ENCODE results near the gene ADAMTSL5. TPM values are rescaled to one million over a fixed set of nuclear protein-coding genes. Genes with fewer than 3 reads are reported as not detected.

ADAMTSL5 gene
- polyA plus RNA-seq, 3 donors, result 0.09 TPM; not detected in 2

DNA sequence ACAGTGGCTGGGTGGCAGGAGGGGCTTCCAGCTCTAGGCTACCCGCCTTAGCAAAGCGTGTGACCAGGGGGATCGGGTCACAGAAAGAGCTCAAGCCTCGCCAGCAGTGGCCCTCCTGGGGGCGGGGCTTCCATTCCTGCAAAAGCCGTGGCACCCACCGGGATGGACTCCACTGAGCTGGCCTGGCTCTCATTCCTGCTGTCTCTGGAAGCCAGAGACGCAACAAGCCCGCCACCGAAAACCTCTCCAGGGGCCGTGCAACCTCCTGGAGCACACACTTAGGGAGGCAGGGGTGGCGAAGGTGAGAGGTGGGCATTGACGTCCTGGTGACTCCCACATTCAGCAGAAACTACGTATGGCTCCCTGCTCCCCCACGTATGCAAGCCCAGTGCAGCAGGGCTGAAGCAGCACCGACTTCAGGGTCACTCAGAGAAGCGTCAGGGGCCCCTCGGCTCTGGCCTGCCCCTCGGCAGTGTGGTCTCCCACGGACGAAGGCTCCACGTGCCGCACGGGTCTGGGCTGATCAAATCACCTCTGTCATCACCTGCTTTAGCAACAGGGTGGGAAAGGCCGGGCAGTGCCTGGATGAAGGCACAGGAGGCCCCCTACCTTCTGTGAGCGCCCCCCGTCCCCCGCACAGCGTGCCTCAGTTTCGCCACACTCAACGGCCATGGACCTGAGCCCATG, 36.9 kb downstream of the ADAMTSL5 start:
- Mint-ChIP-seq H3K27me3 (ENCODE audit: low read depth in 3 of 3) (peaks cover 25 to 37% (median 33%) of the 10 kb centered on the region in 3 donors), H3K4me1 (peaks cover 39% of the 10 kb centered on the region), H3K36me3 (peaks cover 20 to 34% of the 10 kb centered on the region in 2 donors), H3K4me3 (no peak overlapping the region), H3K27ac (no peak overlapping the region), H3K9me3 (peaks cover 0 to 12% (median 2%) of the 10 kb centered on the region in 7 donors)
- Histone ChIP-seq H3K4me3 (replicated peaks in 1 of 3; ENCODE audit: low read depth in 2 of 3, low read length in 3 of 3) (no peak overlapping the region), H3K27me3 (ENCODE audit: control insufficient read depth in 2 of 2, insufficient read depth in 2 of 2, low read length in 2 of 2) (peaks cover 20 to 30% of the 10 kb centered on the region in 2 donors), H3K27ac (ENCODE audit: low read depth in 1 of 2, low read length in 2 of 2) (no peak overlapping the region), H3K9me3 (replicated peaks in 1 of 2; ENCODE audit: control insufficient read depth in 1 of 2, insufficient read depth in 1 of 2, low read length in 2 of 2) (peaks cover 8 to 10% of the 10 kb centered on the region in 2 donors), H3K36me3 (replicated peaks in 1 of 2; ENCODE audit: control insufficient read depth in 1 of 2, insufficient read depth in 2 of 2, low read length in 2 of 2) (peaks cover 18 to 27% of the 10 kb centered on the region in 2 donors), H3K9ac (ENCODE audit: insufficient read depth, low read length, poor library complexity, severe bottlenecking) (no peak overlapping the region), H2AFZ (ENCODE audit: insufficient read depth, low read depth, low read length, poor library complexity, severe bottlenecking) (no peak overlapping the region), H3K4me2 (replicated peaks; ENCODE audit: extremely low read depth, low read length, poor library complexity, severe bottlenecking) (no peak overlapping the region), H3K79me2 (ENCODE audit: insufficient read depth, low read length) (peaks cover 29% of the 10 kb centered on the region), H4K20me1 (ENCODE audit: insufficient read depth, low read length) (peaks cover 59% of the 10 kb centered on the region), H3K4me1 (ENCODE audit: control insufficient read depth in 1 of 2, insufficient read depth in 2 of 2, low read length in 2 of 2) (peaks cover 32 to 39% of the 10 kb centered on the region in 2 donors)
- DNase-seq, result no peak
- TF ChIP-seq, protein P1, sequence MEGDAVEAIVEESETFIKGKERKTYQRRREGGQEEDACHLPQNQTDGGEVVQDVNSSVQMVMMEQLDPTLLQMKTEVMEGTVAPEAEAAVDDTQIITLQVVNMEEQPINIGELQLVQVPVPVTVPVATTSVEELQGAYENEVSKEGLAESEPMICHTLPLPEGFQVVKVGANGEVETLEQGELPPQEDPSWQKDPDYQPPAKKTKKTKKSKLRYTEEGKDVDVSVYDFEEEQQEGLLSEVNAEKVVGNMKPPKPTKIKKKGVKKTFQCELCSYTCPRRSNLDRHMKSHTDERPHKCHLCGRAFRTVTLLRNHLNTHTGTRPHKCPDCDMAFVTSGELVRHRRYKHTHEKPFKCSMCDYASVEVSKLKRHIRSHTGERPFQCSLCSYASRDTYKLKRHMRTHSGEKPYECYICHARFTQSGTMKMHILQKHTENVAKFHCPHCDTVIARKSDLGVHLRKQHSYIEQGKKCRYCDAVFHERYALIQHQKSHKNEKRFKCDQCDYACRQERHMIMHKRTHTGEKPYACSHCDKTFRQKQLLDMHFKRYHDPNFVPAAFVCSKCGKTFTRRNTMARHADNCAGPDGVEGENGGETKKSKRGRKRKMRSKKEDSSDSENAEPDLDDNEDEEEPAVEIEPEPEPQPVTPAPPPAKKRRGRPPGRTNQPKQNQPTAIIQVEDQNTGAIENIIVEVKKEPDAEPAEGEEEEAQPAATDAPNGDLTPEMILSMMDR (IDR thresholded peaks at IDR 0.05), result no peak
- intact Hi-C loops (cut with micrococcal nuclease), result loop anchor here in 1 of 2 donors (5.0 kb wide), 1 partner anchor 34 kb away; no protein-coding TSS in a partner anchor
- 97% methylated on average over 30 of the region's 31 CpGs for whole genome bisulfite sequencing (ENCODE audit: insufficient coverage)

DNA sequence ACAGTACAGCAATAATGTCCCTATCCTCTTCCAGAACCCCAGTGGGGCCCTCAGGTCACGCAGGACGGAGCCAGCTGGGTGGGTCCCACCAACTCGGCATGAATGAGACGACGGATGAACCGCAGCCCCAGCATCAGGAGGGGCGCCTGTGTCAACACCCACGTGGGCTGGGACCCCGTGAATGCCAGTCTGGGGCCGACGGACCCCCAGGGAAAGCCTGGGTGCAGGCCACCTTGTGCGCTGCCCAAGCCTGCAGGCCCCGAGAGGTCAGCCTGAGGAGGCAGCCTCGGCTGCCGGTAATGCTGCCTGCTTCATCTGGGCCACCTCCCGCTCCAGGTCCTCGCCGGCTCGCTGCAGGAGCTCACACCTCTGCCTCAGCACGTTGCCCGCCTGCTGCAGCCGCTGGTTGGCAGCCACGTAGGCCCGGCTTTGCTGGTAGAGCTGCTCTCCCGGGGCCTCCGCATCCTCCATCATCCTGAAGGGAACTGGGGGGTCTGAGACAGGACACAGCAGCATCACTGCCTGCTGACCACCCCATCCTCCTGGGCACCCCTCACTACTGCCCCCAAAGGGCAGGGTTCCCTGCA, 38.0 kb downstream of the ADAMTSL5 start:
- Mint-ChIP-seq H3K4me1 (peaks cover 37% of the 10 kb centered on the region), H3K27ac (no peak overlapping the region), H3K27me3 (ENCODE audit: low read depth in 3 of 3) (peaks cover 32 to 47% (median 42%) of the 10 kb centered on the region in 3 donors), H3K9me3 (peaks cover 0 to 16% (median 2%) of the 10 kb centered on the region in 7 donors), H3K4me3 (no peak overlapping the region), H3K36me3 (peaks cover 20 to 34% of the 10 kb centered on the region in 2 donors)
- peaks cover 38 to 42% of the 10 kb centered on the region in 2 donors for H3K4me1 ChIP-seq (ENCODE audit: control insufficient read depth in 1 of 2, insufficient read depth in 2 of 2, low read length in 2 of 2)
- H3K27me3 ChIP-seq (ENCODE audit: control insufficient read depth in 2 of 2, insufficient read depth in 2 of 2, low read length in 2 of 2), result peaks cover 30 to 40% of the 10 kb centered on the region in 2 donors
- H3K79me2 ChIP-seq (ENCODE audit: insufficient read depth, low read length), result peaks cover 29% of the 10 kb centered on the region
- peaks cover 69% of the 10 kb centered on the region for H4K20me1 ChIP-seq (ENCODE audit: insufficient read depth, low read length)
- H3K9me3 ChIP-seq (replicated peaks in 1 of 2; ENCODE audit: control insufficient read depth in 1 of 2, insufficient read depth in 1 of 2, low read length in 2 of 2), result peaks cover 8 to 10% of the 10 kb centered on the region in 2 donors
- DNase-seq, result no peak
- TF ChIP-seq, protein P1 (IDR thresholded peaks at IDR 0.05), result no peak
- intact Hi-C loops (cut with micrococcal nuclease), result loop anchor here in 1 of 2 donors (5.0 kb wide), 1 partner anchor 33 kb away; no protein-coding TSS in a partner anchor
- H2AFZ ChIP-seq (ENCODE audit: insufficient read depth, low read depth, low read length, poor library complexity, severe bottlenecking), result no peak overlapping the region
- no peak overlapping the region for H3K4me2 ChIP-seq (replicated peaks; ENCODE audit: extremely low read depth, low read length, poor library complexity, severe bottlenecking)
- no peak overlapping the region for H3K4me3 ChIP-seq (replicated peaks in 1 of 3; ENCODE audit: low read depth in 2 of 3, low read length in 3 of 3)
- peaks cover 18 to 27% of the 10 kb centered on the region in 2 donors for H3K36me3 ChIP-seq (replicated peaks in 1 of 2; ENCODE audit: control insufficient read depth in 1 of 2, insufficient read depth in 2 of 2, low read length in 2 of 2)
- WGBS (ENCODE audit: insufficient coverage), result 97% methylated on average over 25 of the region's 26 CpGs
- H3K9ac ChIP-seq (ENCODE audit: insufficient read depth, low read length, poor library complexity, severe bottlenecking), result no peak overlapping the region
- no peak overlapping the region for H3K27ac ChIP-seq (ENCODE audit: low read depth in 1 of 2, low read length in 2 of 2)

All from CD14-positive monocyte (primary cell).